ENCODE data around the gene EREG.

DNA sequence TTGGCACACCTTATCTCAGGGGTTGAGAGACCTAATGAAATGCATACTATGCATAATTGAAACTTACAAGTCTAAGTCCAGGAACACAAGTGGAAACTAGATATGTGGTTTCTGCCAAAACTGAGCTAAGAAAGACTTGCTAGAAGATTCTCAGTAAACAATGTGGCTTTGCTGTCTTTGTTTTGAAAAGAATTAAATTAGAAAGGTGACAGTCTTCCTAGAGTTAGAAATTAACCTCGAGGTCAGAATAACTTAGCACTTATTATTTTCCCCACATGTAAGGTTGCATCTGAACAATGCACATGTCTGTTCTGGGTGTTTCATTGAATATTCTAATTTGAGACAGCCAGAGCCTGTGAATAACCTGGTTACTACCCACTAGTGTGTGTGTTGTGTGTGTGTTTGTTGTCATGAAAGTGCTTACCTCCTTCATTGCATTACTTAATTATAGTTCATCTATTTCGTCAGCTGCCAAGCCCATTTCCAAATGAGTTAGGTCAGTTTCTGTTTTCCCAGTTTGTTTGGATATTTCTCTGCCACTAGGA is 1.5 kb downstream of the EREG start:
- TF ChIP-seq POLR2A (IDR thresholded peaks at IDR 0.05) (no peak), CTCF (IDR thresholded peaks at IDR 0.05) (no peak), EP300 (IDR thresholded peaks at IDR 0.05) (no peak)
